Measurements from ENCODE around the gene SEPTIN8. TPM values are rescaled to one million over a fixed set of nuclear protein-coding genes. Genes with fewer than 3 reads are reported as not detected.

The SEPTIN8 gene
- polyA plus RNA-seq, 1 of the 3 experiments (the other 2 are of a cell fraction) = 54.9 TPM

DNA sequence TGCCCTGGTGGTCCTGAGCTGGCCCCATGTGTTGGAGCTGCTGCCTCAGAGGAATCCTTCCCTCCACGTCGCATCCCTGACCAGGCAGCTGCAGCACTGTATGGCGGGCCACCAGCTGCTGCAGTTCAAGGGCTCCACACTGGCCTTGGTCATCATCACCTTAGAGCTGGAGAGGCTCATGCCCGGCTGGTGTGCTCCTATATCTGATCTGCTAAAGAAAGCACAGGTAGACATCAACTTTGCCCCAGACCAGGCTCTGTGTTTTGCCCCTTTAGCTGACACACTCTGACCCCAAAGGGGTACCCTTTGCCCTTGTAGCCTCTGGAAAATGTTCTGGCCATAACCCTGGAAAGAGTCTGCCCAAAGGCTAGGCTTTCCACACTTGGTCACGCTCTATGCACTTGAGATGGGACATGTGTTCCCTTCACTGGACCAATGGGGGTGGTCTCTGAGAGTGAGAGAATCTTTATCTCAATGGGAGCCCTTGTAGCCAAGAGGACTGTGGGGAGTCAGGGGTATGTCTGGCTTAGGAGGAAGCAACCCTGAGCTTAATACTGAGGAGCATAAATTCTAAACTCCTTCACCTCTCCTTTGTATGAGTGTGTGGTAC lies 25.0 kb downstream of the SEPTIN8 start:
- ChIA-PET POLR2A (no interaction called here), CTCF (interaction anchor here (0.7 to 10.4 kb wide), 3 partner anchors 14 to 67 kb away, joined by 3 to 98 read pairs (median 4); no protein-coding TSS in a partner anchor)
- Histone ChIP-seq H2AFZ (ENCODE audit: low read depth) (no peak overlapping the region), H3K9me3 (no peaks in the 10 kb centered on the region), H3F3A (replicated peaks; ENCODE audit: insufficient read depth) (no peaks in the 10 kb centered on the region), H3K27ac (ENCODE audit: low read depth in 2 of 2, low read length in 1 of 2) (no peak overlapping the region), H3K9ac (no peak overlapping the region), H3K79me2 (ENCODE audit: insufficient read depth) (no peaks in the 10 kb centered on the region), H3K4me1 (ENCODE audit: control insufficient read depth in 1 of 2, insufficient read depth in 2 of 2, low read depth in 1 of 2, low read length in 1 of 2) (no peaks in the 10 kb centered on the region; a peak in 1 of 4 replicates), H3K9me2 (no peaks in the 10 kb centered on the region), H3K4me2 (no peak overlapping the region), H4K20me1 (ENCODE audit: insufficient read depth) (no peaks in the 10 kb centered on the region), H3K4me3 (ENCODE audit: low read depth in 2 of 2, low read length in 1 of 2) (no peak overlapping the region), H3K27me3 (ENCODE audit: insufficient read depth) (no peaks in the 10 kb centered on the region), H3K36me3 (replicated peaks in 1 of 2; ENCODE audit: control insufficient read depth in 1 of 2, insufficient read depth in 2 of 2, low read length in 1 of 2) (peaks cover 0 to 4% of the 10 kb centered on the region in 2 experiments)
- peak; percentile 2 for DNase-seq
- no peak for TF ChIP-seq FOXJ3 (CRISPR knock-in tag; IDR thresholded peaks at IDR 0.05)
- no peak for TF ChIP-seq NFIC (IDR thresholded peaks at IDR 0.05; ENCODE audit: borderline replicate concordance)
- no peak for TF ChIP-seq FOSL2 (IDR thresholded peaks at IDR 0.05; ENCODE audit: borderline replicate concordance, low read depth)
- 86% methylated on average over 5 of the region's 5 CpGs for WGBS (ENCODE audit: low lambda C conversion rate)

DNA sequence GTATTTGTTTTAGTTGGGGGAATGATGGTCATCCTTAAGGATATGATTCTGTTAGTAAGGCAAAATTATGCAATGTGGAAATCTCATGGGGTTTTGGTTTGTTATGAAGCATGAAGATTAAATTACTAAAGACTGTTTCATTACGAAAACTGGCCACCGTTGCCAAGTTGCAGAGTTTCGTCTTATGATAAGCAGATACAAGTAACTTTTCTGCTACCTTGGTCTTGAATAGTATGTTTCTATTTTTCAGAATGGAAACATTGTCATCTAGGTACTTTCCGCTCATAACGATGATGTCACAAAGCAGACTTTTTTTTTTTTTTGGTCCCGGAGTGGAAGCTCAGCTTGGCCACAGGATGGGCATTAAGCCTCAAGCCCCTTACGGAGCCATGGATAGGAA lies 25.6 kb downstream of the SEPTIN8 start:
- no peak overlapping the region for H3K9ac ChIP-seq
- H2AFZ ChIP-seq (ENCODE audit: low read depth) = no peak overlapping the region
- H3K4me1 ChIP-seq (ENCODE audit: control insufficient read depth in 1 of 2, insufficient read depth in 2 of 2, low read depth in 1 of 2, low read length in 1 of 2) = no peaks in the 10 kb centered on the region; a peak in 1 of 4 replicates
- no peak for DNase-seq
- H4K20me1 ChIP-seq (ENCODE audit: insufficient read depth) = no peaks in the 10 kb centered on the region
- CTCF ChIA-PET = interaction anchor here (0.7 to 10.4 kb wide), 5 partner anchors 63 to 255 kb away, joined by 3 to 98 read pairs (median 4); no protein-coding TSS in a partner anchor
- no peaks in the 10 kb centered on the region for H3K9me2 ChIP-seq
- H3K27ac ChIP-seq (ENCODE audit: low read depth in 2 of 2, low read length in 1 of 2) = no peak overlapping the region
- H3K4me3 ChIP-seq (ENCODE audit: low read depth in 2 of 2, low read length in 1 of 2) = no peak overlapping the region
- TF ChIP-seq, protein P1, sequence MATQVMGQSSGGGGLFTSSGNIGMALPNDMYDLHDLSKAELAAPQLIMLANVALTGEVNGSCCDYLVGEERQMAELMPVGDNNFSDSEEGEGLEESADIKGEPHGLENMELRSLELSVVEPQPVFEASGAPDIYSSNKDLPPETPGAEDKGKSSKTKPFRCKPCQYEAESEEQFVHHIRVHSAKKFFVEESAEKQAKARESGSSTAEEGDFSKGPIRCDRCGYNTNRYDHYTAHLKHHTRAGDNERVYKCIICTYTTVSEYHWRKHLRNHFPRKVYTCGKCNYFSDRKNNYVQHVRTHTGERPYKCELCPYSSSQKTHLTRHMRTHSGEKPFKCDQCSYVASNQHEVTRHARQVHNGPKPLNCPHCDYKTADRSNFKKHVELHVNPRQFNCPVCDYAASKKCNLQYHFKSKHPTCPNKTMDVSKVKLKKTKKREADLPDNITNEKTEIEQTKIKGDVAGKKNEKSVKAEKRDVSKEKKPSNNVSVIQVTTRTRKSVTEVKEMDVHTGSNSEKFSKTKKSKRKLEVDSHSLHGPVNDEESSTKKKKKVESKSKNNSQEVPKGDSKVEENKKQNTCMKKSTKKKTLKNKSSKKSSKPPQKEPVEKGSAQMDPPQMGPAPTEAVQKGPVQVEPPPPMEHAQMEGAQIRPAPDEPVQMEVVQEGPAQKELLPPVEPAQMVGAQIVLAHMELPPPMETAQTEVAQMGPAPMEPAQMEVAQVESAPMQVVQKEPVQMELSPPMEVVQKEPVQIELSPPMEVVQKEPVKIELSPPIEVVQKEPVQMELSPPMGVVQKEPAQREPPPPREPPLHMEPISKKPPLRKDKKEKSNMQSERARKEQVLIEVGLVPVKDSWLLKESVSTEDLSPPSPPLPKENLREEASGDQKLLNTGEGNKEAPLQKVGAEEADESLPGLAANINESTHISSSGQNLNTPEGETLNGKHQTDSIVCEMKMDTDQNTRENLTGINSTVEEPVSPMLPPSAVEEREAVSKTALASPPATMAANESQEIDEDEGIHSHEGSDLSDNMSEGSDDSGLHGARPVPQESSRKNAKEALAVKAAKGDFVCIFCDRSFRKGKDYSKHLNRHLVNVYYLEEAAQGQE (IDR thresholded peaks at IDR 0.05; ENCODE audit: low read depth, low read length) = no peak
- TF ChIP-seq RCOR1 (IDR thresholded peaks at IDR 0.05; ENCODE audit: low read length) (no peak), SMC3 (IDR thresholded peaks at IDR 0.05; ENCODE audit: low read depth, low read length) (no peak), NFIC (IDR thresholded peaks at IDR 0.05; ENCODE audit: borderline replicate concordance) (no peak), RFX5 (IDR thresholded peaks at IDR 0.05; ENCODE audit: low read length) (no peak), JUND (IDR thresholded peaks at IDR 0.05) (no peak), YY1 (IDR thresholded peaks at IDR 0.05; ENCODE audit: low read depth) (no peak), FOSL2 (IDR thresholded peaks at IDR 0.05; ENCODE audit: borderline replicate concordance, low read depth) (no peak), RXRA (IDR thresholded peaks at IDR 0.05; ENCODE audit: borderline replicate concordance, low read depth) (no peak), FOXM1 (IDR thresholded peaks at IDR 0.05; ENCODE audit: low read depth) (no peak), RAD21 (IDR thresholded peaks at IDR 0.05; ENCODE audit: low read length) (no peak), MXI1 (IDR thresholded peaks at IDR 0.05; ENCODE audit: low read depth, low read length) (no peak), ELF1 (IDR thresholded peaks at IDR 0.05) (no peak), NRF1 (IDR thresholded peaks at IDR 0.05; ENCODE audit: low read depth, low read length) (no peak), FOXJ3 (CRISPR knock-in tag; IDR thresholded peaks at IDR 0.05) (no peak), EZH2phosphoT487 (IDR thresholded peaks at IDR 0.05; ENCODE audit: borderline replicate concordance, low read depth) (no peak), GABPA (IDR thresholded peaks at IDR 0.05; ENCODE audit: low read depth) (no peak)
- TF ChIP-seq, protein P2, sequence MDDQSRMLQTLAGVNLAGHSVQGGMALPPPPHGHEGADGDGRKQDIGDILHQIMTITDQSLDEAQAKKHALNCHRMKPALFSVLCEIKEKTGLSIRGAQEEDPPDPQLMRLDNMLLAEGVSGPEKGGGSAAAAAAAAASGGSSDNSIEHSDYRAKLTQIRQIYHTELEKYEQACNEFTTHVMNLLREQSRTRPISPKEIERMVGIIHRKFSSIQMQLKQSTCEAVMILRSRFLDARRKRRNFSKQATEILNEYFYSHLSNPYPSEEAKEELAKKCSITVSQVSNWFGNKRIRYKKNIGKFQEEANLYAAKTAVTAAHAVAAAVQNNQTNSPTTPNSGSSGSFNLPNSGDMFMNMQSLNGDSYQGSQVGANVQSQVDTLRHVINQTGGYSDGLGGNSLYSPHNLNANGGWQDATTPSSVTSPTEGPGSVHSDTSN (IDR thresholded peaks at IDR 0.05) = no peak
- TF ChIP-seq, protein P3, sequence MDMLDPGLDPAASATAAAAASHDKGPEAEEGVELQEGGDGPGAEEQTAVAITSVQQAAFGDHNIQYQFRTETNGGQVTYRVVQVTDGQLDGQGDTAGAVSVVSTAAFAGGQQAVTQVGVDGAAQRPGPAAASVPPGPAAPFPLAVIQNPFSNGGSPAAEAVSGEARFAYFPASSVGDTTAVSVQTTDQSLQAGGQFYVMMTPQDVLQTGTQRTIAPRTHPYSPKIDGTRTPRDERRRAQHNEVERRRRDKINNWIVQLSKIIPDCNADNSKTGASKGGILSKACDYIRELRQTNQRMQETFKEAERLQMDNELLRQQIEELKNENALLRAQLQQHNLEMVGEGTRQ (IDR thresholded peaks at IDR 0.05; ENCODE audit: borderline replicate concordance, low read depth, low read length) = no peak
- H3K4me2 ChIP-seq = no peak overlapping the region
- no peaks in the 10 kb centered on the region for H3F3A ChIP-seq (replicated peaks; ENCODE audit: insufficient read depth)
- WGBS (ENCODE audit: low lambda C conversion rate) = 91% methylated on average over 7 of the region's 7 CpGs
- H3K9me3 ChIP-seq = no peaks in the 10 kb centered on the region
- POLR2A ChIA-PET = no interaction called here
- no peaks in the 10 kb centered on the region for H3K36me3 ChIP-seq (replicated peaks in 1 of 2; ENCODE audit: control insufficient read depth in 1 of 2, insufficient read depth in 2 of 2, low read length in 1 of 2)
- no peaks in the 10 kb centered on the region for H3K79me2 ChIP-seq (ENCODE audit: insufficient read depth)
- H3K27me3 ChIP-seq (ENCODE audit: insufficient read depth) = no peaks in the 10 kb centered on the region
